Spleen (tissue), 11 donors: ENCODE measurements around the gene NUDT14. TPM values are rescaled to one million over a fixed set of nuclear protein-coding genes. Genes with fewer than 3 reads are reported as not detected.
A peak's percentile ranks its signal among the peaks of the same experiment; 100 is the strongest.

Experiments used
- DNase-seq: peaks from one replicate; pipeline ENCODE4 v3.0.0-alpha.2; 2020
- H3K27ac ChIP-seq, 8 donors: fragments of 200-600 bp; sonication (generic) in 7 of 8; 1 replicate in 4 of 8; 2 replicates in 4 of 8; pipeline versions ENCODE4 v1.5.0 to v1.8.0; 2016 to 2021; ENCODE audit warnings: inconsistent platforms in 4 of 8, mild to moderate bottlenecking in 4 of 8, moderate library complexity in 1 of 8
- H3K27me3 ChIP-seq, 7 donors: fragments of 200-600 bp; sonication (generic) in 6 of 7; replicated peaks in 1 of 7; 1 replicate in 4 of 7; 2 replicates in 3 of 7; pipeline versions ENCODE4 v1.5.0 to v1.8.0; 2016 to 2021; ENCODE audit warnings: inconsistent platforms in 3 of 7, mild to moderate bottlenecking in 1 of 7
- H3K36me3 ChIP-seq, 6 donors: fragments of 200-600 bp; sonication (generic) in 5 of 6; 1 replicate in 4 of 6; 2 replicates in 2 of 6; pipeline versions ENCODE4 v1.5.0 to v1.8.0; 2016 to 2021; ENCODE audit warnings: inconsistent platforms in 2 of 6
- H3K4me1 ChIP-seq, 6 donors: fragments of 200-600 bp; sonication (generic) in 5 of 6; 1 replicate in 3 of 6; 2 replicates in 3 of 6; pipeline versions ENCODE4 v1.5.0 to v1.8.0; 2016 to 2021; ENCODE audit warnings: inconsistent platforms in 3 of 6
- H3K4me3 ChIP-seq, 8 donors: fragments of 200-600 bp; sonication (generic) in 7 of 8; 1 replicate in 4 of 8; 2 replicates in 4 of 8; pipeline versions ENCODE4 v1.5.0 to v1.8.0; 2016 to 2021; ENCODE audit warnings: inconsistent platforms in 4 of 8, mild to moderate bottlenecking in 4 of 8, moderate library complexity in 2 of 8
- H3K9me3 ChIP-seq, 8 donors: fragments of 200-600 bp; sonication (generic) in 7 of 8; 1 replicate in 4 of 8; 2 replicates in 4 of 8; pipeline versions ENCODE4 v1.5.0 to v1.8.0; 2016 to 2021; ENCODE audit warnings: inconsistent platforms in 4 of 8
- CTCF ChIP-seq, 11 experiments: fragments of 200-600 bp in 7 of 11; fragments of 450-650 bp in 4 of 11; sonication (generic) in 4 of 11; IDR thresholded peaks in 8 of 11; conservative IDR thresholded peaks in 3 of 11; 1 replicate in 7 of 11; 2 replicates in 4 of 11; pipeline versions ENCODE4 v1.4.0 to v1.8.0; 2016 to 2021; ENCODE audit warnings: antibody characterized with exemption in 11 of 11, inconsistent platforms in 4 of 11, mild to moderate bottlenecking in 1 of 11
- POLR2A ChIP-seq, 3 donors: fragments of 450-650 bp; IDR thresholded peaks; one replicate each; pipeline ENCODE4 v1.5.1; 2017; ENCODE audit warnings: antibody characterized with exemption in 3 of 3, mild to moderate bottlenecking in 1 of 3
- POLR2AphosphoS5 ChIP-seq, 3 donors: sonication (generic); formaldehyde crosslinking; IDR thresholded peaks; one replicate each; pipeline ENCODE4 v1.5.1; 2017; ENCODE audit warnings: antibody characterized with exemption in 3 of 3
- WGBS, 5 donors: extraction: QIAGEN DNeasy Blood & Tissue Kit in 3 of 5; methylation state at CpG; one replicate each; pipeline versions ENCODE4 v1.1.5 to v1.1.7; 2013 to 2018; 5-methylcytosine and 5-hydroxymethylcytosine counted together
- intact Hi-C: fragments of 100-400 bp; cut with DNase I; formaldehyde crosslinking; loops from one replicate; pipeline ENCODE4 v1.15.0; 2023; ENCODE audit warnings: low total_unique reads
- polyA plus RNA-seq, 3 donors: library from polyadenylated mRNA; stranded (reverse); fragments of 200-250 nt; gene quantifications; one replicate each; pipeline ENCODE4 v1.2.1, GENCODE V29; 2013
- total RNA-seq, 7 donors: library from RNA; depleted of rRNA in 3 of 7; stranded (reverse); fragments of >200 nt in 3 of 7; fragmentation: NEBNext Ultra II Directional in 4 of 7; extraction: Animal tissue kit (Norgen Biotek cat#: 25700) in 4 of 7; gene quantifications; one replicate each; pipeline versions ENCODE4 v1.1.0 to v1.2.1, GENCODE V29; 2016 to 2021
- donor health status: healthy with polysubstance abuse.
- donor health status: DM: no; HTN: no; CAD: no; lungs with moderate emphysema.
- donor health status: DM: no; HTN: no; CAD: no.
- donor health status: Bipolar disorder and iron deficiency.
- donor health status: healthy.
- donor health status: DM: no; HTN: no; CAD: no.
- donor health status: DM: yes; HTN: yes; CAD: no.

Gene NUDT14
- total and polyA plus RNA-seq, 10 donors: 10.1 to 31.1 (median 21.5) TPM

GRCh38 chr14:105144666-105145380 lies 36.3 kb downstream of the NUDT14 start:
- peaks cover 0 to 19% (median 11%) of the 10 kb centered on the region in 8 donors for H3K9me3 ChIP-seq
- no peaks in the 10 kb centered on the region for H3K27me3 ChIP-seq
- no peak for TF ChIP-seq CTCF (IDR thresholded peaks at IDR 0.05 in 8 of 11, conservative IDR thresholded peaks at IDR 0.05 in 3 of 11)
- TF ChIP-seq POLR2AphosphoS5 (IDR thresholded peaks at IDR 0.05): no peak
- no peak for TF ChIP-seq POLR2A (IDR thresholded peaks at IDR 0.05)
- intact Hi-C loops: no loop called here
- WGBS, 5 donors: 89 to 92% (median 90%) methylated on average over 12 to 32 of the region's 32 CpGs
- H3K4me1 ChIP-seq: no peaks in the 10 kb centered on the region
- H3K27ac ChIP-seq: no peak overlapping the region
- H3K4me3 ChIP-seq: no peak overlapping the region
- H3K36me3 ChIP-seq: peaks cover 0 to 2% (median 0%) of the 10 kb centered on the region in 6 donors
- peak; percentile 68 for DNase-seq

- intact Hi-C loops: no loop called here
- Histone ChIP-seq H3K27me3 (no peaks in the 10 kb centered on the region), H3K4me3 (no peak overlapping the region), H3K9me3 (peaks cover 0 to 26% (median 18%) of the 10 kb centered on the region in 8 donors), H3K27ac (no peak overlapping the region), H3K36me3 (peaks cover 0 to 2% (median 0%) of the 10 kb centered on the region in 6 donors), H3K4me1 (no peaks in the 10 kb centered on the region)
- WGBS, 5 donors: 85 to 93% (median 91%) methylated on average over 14 to 16 of the region's 16 CpGs
- TF ChIP-seq POLR2A (IDR thresholded peaks at IDR 0.05) (no peak), POLR2AphosphoS5 (IDR thresholded peaks at IDR 0.05) (no peak), CTCF (IDR thresholded peaks at IDR 0.05 in 8 of 11, conservative IDR thresholded peaks at IDR 0.05 in 3 of 11) (no peak)
- peak; percentile 58 for DNase-seq
Measured at GRCh38 chr14:105144026-105144665, 37.0 kb downstream of the NUDT14 start.

GRCh38 chr14:105143451-105144025 lies 37.6 kb downstream of the NUDT14 start:
- Histone ChIP-seq H3K4me1 (no peaks in the 10 kb centered on the region), H3K4me3 (no peak overlapping the region), H3K27ac (no peak overlapping the region), H3K36me3 (peaks cover 0 to 2% (median 0%) of the 10 kb centered on the region in 6 donors), H3K27me3 (peaks cover 0 to 2% (median 0%) of the 10 kb centered on the region in 7 donors), H3K9me3 (peaks cover 0 to 31% (median 22%) of the 10 kb centered on the region in 8 donors)
- intact Hi-C loops: no loop called here
- DNase-seq: peak; percentile 58
- TF ChIP-seq POLR2A (IDR thresholded peaks at IDR 0.05): no peak
- no peak for TF ChIP-seq CTCF (IDR thresholded peaks at IDR 0.05 in 8 of 11, conservative IDR thresholded peaks at IDR 0.05 in 3 of 11)
- no peak for TF ChIP-seq POLR2AphosphoS5 (IDR thresholded peaks at IDR 0.05)
- 93 to 96% (median 95%) methylated on average over 24 to 27 of the region's 27 CpGs for WGBS, 5 donors
